Adipose tissue (tissue), 3 donors: ENCODE results near the gene MARS2. TPM values are rescaled to one million over a fixed set of nuclear protein-coding genes. Genes with fewer than 3 reads are reported as not detected.
"Not testable (repeated sequence)": the region's sequence is repeated elsewhere in the genome, so short reads cannot be mapped to it uniquely, and the experiment has no call there.

Source experiments
- H3K27ac ChIP-seq: one replicate; pipeline ENCODE4 v1.5.1; 2013; ENCODE audit warnings: low read depth, low read length
- WGBS, 3 donors: extraction: QIAGEN DNeasy Blood & Tissue Kit; methylation state at CpG; one replicate each; pipeline ENCODE4 v1.1.7; 2013; 5-methylcytosine and 5-hydroxymethylcytosine counted together
- polyA plus RNA-seq, 3 donors: library from polyadenylated mRNA; stranded (reverse); fragments of 200-250 nt; gene quantifications; one replicate each; pipeline ENCODE4 v1.2.3, GENCODE V29; 2013
- donor health status: healthy with polysubstance abuse.
- donor health status: Bipolar disorder and iron deficiency.
- donor health status: healthy.

The MARS2 gene
- polyA plus RNA-seq, 3 donors, result 1.2 to 5.6 (median 3.0) TPM

DNA sequence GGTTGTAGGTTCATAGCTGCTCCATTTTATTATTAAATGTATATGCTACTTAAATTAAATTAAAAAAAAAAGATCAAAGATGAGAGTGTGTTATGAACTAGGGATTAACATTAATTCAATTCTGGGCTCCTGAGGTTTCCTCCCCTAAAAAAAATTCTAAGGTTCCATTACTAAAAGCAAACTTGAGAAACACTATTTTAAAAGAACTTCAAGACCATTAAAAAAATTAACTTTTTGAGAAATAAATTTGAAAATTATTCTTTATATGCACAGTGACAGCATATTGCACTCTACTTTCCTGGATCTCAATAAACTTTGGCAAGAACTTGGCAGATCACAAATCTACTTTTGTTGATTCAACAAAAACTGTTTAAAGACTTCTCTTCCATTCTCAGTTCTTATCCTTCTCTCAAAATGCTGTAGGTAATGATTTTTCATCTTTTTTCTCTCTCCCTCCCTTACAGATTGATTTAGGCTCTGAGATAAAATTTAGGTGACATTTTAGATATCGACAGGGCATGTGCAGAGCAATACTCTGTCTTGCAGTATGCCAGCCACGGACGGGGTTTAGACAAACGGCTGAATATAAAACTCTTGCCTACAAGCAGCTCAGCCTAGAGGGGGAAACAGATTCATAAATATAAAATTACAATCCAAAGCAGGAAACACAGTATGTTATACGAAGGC lies 592 bp upstream of the MARS2 start:
- 0 to 1% (median 0%) methylated on average over 5 of the region's 5 CpGs for WGBS, 3 donors
- H3K27ac ChIP-seq, result no peak overlapping the region

DNA sequence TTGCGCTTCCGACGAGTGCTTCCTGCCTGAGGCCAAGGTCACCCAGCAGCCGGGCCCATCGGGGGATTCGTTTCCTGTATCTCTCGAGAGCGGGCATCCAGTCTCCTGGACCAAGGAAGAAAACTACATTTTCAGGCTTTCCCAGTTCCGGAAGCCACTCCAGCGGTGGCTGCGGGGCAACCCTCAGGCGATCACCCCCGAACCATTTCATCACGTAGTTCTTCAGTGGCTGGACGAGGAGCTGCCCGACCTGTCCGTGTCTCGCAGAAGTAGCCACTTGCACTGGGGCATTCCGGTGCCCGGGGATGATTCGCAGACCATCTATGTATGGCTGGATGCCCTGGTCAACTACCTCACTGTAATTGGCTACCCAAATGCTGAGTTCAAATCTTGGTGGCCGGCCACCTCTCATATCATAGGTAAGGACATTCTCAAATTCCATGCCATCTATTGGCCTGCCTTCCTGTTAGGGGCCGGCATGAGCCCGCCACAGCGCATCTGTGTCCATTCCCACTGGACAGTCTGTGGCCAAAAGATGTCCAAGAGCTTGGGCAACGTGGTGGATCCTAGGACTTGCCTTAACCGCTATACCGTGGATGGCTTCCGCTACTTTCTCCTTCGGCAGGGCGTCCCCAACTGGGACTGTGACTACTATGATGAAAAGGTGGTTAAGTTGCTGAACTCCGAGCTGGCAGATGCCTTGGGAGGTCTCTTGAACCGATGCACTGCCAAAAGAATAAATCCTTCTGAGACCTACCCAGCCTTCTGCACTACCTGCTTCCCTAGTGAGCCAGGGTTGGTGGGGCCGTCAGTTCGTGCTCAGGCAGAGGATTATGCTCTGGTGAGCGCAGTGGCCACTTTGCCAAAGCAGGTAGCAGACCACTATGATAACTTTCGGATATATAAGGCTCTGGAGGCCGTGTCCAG lies 1.0 kb downstream of the MARS2 start:
- no peak overlapping the region for H3K27ac ChIP-seq
- WGBS, 3 donors, result 11 to 20% (median 15%) methylated on average over 38 of the region's 38 CpGs

DNA sequence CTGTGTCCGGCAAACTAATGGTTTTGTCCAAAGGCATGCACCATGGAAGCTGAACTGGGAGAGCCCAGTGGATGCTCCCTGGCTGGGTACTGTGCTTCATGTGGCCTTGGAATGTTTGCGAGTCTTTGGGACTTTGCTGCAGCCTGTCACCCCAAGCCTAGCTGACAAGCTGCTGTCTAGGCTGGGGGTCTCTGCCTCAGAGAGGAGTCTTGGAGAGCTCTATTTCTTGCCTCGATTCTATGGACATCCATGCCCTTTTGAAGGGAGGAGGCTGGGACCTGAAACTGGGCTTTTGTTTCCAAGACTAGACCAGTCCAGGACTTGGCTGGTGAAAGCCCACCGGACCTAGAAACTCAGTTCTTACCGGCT lies 1.7 kb downstream of the MARS2 start:
- 44 to 74% (median 54%) methylated on average over 5 of the region's 5 CpGs for WGBS, 3 donors
- no peak overlapping the region for H3K27ac ChIP-seq

DNA sequence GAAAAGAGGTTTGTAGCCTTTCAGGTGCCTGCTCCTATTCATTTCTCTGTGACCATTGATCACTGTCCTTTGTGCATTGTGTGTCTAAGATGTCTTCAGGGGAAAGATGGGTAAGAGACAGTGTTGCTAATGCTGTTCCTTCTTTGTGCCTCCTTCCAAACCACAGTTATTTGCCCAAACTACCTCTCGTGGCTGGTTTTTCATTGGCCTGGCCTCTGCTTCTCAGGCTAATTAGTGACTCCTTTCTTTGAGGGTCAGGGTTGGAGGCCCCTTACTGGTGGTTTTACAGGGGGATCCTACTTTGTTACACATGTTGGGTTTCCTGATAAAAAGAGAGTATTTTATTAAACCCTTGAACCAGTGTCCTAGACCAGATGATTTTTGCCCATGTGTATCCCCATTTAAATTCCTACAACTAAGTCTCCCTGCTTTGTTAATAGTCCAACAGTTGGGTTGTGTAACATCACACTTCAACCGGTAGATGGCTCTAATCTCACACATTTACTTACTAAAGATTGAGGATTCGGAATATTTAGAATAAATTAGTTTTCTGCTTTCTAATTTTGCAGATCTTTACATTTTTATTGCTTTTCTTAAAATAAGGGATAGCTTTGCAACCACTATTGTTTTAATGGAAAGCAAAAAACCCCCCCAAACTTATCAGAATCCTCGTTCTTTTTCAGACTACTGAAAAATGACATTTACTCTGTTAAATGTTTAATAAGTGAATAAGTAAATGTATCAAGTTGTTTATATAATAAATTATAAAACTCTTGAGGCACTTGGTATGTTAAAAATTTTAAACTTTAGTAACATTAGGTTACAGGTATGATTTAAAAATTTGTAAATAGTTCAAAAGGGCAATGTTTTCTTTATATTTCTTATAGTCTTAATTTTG lies 2.4 kb downstream of the MARS2 start:
- H3K27ac ChIP-seq, result no peak overlapping the region
- 11 to 15% (median 12%) methylated on average over 4 of the region's 4 CpGs for WGBS, 3 donors

DNA sequence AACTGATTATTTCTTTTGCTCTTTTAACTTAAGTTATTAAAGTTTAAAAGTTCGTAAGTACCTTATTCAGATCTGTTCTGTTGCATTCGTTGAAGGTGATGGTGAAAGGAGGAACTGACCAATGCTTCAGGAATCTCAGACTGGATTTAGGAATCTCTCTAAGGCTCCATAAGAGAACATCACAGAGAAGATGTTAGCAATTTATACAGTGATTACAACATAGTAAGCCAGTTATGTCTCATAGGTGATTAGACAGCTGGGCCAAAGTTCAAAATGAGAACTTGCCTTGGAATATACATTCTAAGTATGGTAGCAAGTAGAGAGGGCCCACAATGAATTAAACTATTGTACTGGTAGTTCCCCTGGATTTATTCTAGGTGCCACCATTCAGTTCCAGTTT lies 3.2 kb downstream of the MARS2 start:
- WGBS, 3 donors, result 48 to 59% (median 55%) methylated on average over 2 of the region's 2 CpGs
- H3K27ac ChIP-seq, result no peak overlapping the region

DNA sequence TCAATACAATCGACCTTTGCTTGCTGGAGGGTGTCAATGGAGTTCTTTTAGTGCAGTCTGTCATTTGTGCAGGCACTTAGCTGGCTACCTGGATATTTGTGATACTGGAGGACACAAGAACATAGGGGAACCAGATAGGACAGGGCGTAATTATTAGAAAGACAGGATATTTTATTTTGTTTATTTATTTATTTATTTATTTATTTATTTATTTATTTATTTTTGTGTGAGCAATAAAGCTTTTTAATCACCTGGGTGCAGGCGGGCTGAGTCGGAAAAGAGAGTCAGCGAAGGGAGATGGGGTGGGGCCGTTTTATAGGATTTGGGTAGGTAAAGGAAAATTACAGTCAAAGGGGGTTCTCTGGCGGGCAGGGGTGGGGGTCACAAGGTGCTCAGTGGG lies 4.0 kb downstream of the MARS2 start:
- H3K27ac ChIP-seq, result not testable (repeated sequence)
- 84 to 96% (median 92%) methylated on average over 7 of the region's 7 CpGs for WGBS, 3 donors

DNA sequence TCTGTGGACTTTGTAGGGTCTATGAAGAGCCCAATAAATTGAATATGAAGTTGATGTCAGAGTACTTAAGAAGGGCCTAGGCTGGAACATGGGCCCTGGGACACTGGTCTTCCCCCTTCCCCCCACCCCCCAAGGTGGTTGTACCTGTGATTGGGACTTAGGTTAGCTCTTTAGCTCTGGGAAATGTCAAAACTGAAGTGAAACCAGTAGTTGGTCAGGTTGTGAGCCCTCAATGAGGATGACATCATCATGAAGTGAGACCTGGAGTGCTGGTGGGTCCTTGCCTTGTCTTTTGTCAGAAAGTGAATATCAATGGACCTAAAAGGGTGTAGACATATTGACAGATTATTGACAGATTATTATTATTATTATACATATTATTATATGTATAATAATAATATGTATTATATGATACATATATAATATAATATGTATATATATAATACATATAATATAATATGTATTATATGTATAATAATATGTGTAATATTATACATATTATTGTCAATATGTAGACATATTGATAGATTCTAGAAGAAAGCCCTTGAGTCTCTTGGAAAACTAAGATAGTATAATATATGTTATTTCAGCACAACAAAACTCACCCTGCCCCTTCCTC lies 5.4 kb downstream of the MARS2 start:
- no peak overlapping the region for H3K27ac ChIP-seq

DNA sequence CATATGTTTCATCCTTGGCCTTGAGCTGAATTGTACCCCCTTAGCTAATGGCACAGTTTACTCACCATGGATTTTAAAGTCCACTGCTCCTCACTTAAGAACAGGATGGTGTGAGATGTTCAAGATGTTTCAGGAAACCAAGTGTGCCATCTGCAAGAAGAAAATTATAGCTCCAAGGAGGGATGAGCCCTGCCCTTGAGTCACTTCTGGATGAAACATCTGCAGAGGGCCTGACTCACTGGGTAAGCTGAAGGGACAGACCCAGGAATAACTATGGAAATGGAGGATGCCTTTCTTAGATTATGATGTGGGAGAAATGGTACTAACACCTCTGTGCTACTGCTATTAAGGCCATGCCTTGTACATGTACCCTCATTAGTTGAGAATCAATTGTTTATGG lies 6.4 kb downstream of the MARS2 start:
- H3K27ac ChIP-seq, result no peak overlapping the region

DNA sequence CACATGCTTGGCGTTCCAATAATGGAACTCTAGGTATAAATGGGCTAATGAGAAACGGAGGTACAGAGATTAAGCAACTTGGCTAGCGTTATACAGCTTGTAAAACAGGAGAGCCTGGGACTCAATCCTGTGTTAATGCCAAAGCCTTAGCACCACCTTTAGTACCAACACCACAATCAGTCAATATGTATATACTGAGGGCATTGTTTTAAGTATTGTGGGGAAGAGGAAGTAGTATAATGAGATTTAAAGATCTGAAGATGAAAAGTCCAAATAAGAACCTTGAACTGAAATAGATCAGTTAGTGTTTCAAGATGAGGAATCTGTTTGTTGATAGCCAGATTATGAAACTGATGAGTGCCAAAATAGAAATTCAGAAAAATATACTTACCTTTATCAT lies 8.1 kb downstream of the MARS2 start:
- no peak overlapping the region for H3K27ac ChIP-seq
- WGBS, 3 donors, result 91 to 94% (median 93%) methylated on average over 3 of the region's 3 CpGs

DNA sequence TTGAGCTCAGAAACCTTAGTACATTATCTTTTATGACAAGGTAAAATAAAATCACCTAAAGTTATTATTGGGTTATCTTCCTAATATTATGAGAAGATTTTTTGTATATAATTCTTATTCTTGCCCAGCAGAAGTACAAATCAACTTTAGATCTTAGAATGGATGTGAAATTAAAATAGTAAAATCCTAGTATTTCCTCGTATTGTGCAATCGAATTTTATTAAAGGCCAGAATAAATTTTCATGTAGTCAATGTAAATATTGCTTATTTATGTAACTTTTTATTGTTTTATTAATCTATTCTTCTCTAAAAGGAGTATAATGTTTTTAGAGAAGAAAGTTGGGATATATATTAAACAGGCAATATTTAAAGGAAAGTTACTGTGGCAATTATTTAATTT lies 12.7 kb downstream of the MARS2 start:
- 94 to 96% (median 94%) methylated on average over 2 of the region's 2 CpGs for WGBS, 3 donors
- no peak overlapping the region for H3K27ac ChIP-seq

DNA sequence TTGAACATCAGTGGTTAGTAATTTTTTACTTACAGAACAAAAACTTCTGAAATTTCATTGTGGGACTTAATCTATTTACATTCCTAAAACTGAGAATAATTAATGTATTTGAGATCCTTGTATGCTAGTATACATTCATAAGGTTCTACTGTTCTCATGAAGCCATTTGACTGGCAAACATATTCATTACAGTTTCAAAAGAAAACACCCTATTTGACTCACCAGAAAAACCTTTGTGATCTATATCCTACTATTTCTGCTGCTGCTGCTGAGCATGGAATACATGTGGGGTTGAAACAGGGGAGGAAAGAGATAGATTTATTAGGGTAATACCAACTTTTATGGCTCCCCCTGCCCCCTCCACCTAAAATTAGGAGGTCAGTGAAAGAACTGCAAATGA lies 21.8 kb downstream of the MARS2 start:
- no peak overlapping the region for H3K27ac ChIP-seq

DNA sequence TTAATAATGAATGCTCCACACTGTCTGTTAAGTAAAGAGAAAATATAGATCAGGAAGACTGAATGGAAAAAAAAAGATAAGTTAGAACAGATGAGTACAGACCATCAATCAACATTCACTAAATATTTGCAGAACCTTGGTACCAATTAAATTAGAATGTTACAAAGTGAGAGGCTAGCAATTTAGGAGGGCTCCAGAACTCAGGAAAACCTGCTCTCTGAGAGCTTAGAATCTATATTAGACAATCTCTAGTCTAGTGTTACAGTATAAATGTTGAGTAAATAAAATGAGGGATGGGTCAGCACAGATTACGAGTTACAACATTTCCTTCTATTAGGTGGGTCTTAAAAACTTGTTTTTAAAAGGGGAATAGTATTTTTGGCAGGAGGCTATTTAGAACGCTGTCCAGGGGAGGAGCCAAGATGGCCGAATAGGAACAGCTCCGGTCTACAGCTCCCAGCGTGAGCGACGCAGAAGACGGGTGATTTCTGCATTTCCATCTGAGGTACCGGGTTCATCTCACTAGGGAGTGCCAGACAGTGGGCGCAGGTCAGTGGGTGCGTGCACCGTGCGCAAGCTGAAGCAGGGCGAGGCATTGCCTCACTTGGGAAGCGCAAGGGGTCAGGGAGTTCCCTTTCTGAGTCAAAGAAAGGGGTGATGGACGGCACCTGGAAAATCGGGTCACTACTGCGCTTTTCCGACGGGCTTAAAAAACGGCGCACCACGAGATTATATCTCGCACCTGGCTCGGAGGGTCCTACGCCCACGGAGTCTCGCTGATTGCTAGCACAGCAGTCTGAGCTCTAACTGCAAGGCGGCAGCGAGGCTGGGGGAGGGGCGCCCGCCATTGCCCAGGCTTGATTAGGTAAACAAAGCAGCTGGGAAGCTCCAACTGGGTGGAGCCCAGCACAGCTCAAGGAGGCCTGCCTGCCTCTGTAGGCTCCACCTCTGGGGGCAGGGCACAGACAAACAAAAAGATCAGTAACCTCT lies 23.7 kb downstream of the MARS2 start:
- H3K27ac ChIP-seq, result not testable (repeated sequence)
- 87 to 93% (median 92%) methylated on average over 21 to 31 of the region's 32 CpGs for WGBS, 3 donors

DNA sequence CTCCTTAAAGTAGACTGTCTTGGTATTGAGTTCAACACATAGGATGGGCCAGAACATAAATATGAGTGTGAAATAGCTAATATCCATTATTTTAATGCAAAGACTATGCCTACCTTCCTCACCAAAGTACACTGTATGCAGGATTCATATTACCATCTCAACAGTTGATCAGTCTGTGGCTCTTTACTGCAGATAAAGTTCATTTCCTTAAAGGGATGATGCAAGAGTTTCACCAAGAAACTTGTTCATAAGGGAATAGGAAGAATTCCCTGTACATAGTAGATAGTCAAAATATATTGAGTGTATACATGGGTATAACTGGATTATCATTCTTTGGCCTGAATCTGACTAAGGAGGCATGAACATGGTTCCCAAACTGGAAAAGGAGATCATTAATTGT lies 35.0 kb downstream of the MARS2 start:
- no peak overlapping the region for H3K27ac ChIP-seq

Other genes starting within 250 kb of the MARS2 start
- 100 to 1,000 TPM; 199 to 314 (median 237) TPM for gene HSPD1, start 205.5 kb upstream of the MARS2 start, polyA plus RNA-seq
- gene HSPE1, start 205.0 kb upstream of the MARS2 start, polyA plus RNA-seq, result 100 to 1,000 TPM in 2 of 3 donors, 10 to 100 TPM in 1; 75.1 to 225 (median 199) TPM
- 10 to 100 TPM in 2 of 3 donors, 1 to 10 TPM in 1; 9.8 to 26.8 (median 23.5) TPM for gene MOB4, start 189.3 kb upstream of the MARS2 start, polyA plus RNA-seq
- gene RFTN2, start 29.8 kb upstream of the MARS2 start, polyA plus RNA-seq, result 1 to 10 TPM in 2 of 3 donors, under 1 TPM in 1; 0.90 to 8.0 (median 2.8) TPM
- not detected for gene BOLL, start 80.0 kb downstream of the MARS2 start, polyA plus RNA-seq
- 1 to 10 TPM in 2 of 3 donors, under 1 TPM in 1; 0.39 to 2.3 (median 2.0) TPM for gene PLCL1, start 99.2 kb downstream of the MARS2 start, polyA plus RNA-seq